Esophagus muscularis mucosa (tissue), 3 donors: Measurements from ENCODE around the gene SOX21.

Source experiments
- CTCF ChIP-seq, 3 experiments: fragments of 200-600 bp in 2 of 3; fragments of 450-650 bp in 1 of 3; sonication (generic) in 2 of 3; IDR thresholded peaks; one replicate each; pipeline ENCODE4 v1.5.1; 2017 to 2019; ENCODE audit warnings: antibody characterized with exemption in 3 of 3, mild to moderate bottlenecking in 2 of 3, moderate library complexity in 1 of 3
- POLR2A ChIP-seq: fragments of 450-650 bp; IDR thresholded peaks from one replicate; pipeline ENCODE4 v1.6.1; 2017; ENCODE audit warnings: antibody characterized with exemption, moderate library complexity, mild to moderate bottlenecking, low read depth

GRCh38 chr13:94703721-94704314, 8.5 kb downstream of the SOX21 start:
- TF ChIP-seq CTCF (IDR thresholded peaks at IDR 0.05) (no peak), POLR2A (no peak)
